ENCODE results near the gene CTDSPL2. TPM values are rescaled to one million over a fixed set of nuclear protein-coding genes. Genes with fewer than 3 reads are reported as not detected.
A peak's percentile ranks its signal among the peaks of the same experiment; 100 is the strongest.

CTDSPL2 gene
- total and polyA plus RNA-seq, 5 donors from 2014 or later, result 41.3 to 81.8 (median 45.7) TPM

DNA sequence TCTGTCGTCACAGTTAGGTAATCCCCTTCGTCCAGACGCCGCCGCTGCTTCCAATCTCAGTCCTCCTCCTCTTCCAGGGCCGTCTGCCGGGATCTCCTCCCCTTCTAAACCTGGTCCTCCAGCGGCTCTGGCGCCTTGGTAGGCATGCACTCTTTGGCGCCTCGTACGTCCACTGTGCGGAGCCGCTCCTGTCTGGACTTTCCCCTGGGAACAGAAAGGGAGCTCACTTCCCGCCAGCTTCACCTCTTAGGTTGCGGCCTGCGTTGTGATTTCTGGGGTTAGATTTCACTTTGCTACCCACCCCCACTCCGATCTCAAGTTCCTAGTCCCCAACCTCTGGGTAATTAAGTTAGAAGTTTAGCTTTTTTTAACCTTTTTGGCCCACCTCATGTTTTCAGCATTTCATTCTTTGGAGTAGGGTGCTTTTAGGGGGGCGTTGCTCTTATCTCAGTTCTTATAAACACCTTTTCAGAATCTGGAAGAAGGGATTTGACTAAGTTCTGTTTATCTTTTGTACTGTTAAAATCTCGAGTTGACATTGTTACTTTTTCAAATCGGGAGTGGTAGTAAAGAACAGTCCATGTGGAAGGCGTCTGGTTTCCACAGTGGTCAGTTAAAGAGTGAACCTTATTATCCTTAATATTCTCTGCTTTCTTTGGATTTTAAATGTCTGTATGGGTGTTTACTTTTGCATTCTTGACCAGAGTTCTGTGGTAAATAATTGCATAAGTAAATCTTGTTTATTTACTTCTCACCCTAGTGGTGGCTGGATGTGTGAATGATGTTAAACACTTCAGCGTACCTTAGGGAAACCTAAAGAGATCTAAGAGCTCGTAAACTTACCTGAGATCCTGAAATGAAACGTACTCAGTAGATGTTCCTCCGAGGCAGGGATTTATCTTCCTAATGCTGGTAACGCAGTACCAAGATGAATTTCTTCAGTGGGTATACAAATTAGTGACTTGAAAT is 611 bp downstream of the CTDSPL2 start:
- Mint-ChIP-seq H3K9me3 (peaks cover 0 to 3% (median 0%) of the 10 kb centered on the region in 7 donors), H3K27me3 (peaks cover 16% of the 10 kb centered on the region), H3K36me3 (peaks cover 5% of the 10 kb centered on the region), H3K27ac (peak overlapping the region; percentile 98 to 99 (median 99)), H3K4me3 (peak overlapping the region; percentile 97 to 100 (median 98)), H3K4me1 (peaks cover 16 to 65% (median 46%) of the 10 kb centered on the region in 4 donors)
- H3K36me3 ChIP-seq (ENCODE audit: control insufficient read depth, insufficient read depth, low read length), result peaks cover 5% of the 10 kb centered on the region
- ATAC-seq (ENCODE audit: low read depth in 2 of 2) (peak; percentile 0 to 3), DNase-seq (peak in 2 of 3 donors; percentile 20 to 58)
- no peaks in the 10 kb centered on the region for H3K27me3 ChIP-seq (ENCODE audit: control insufficient read depth, insufficient read depth, low read length)
- peaks cover 43% of the 10 kb centered on the region for H3K4me1 ChIP-seq (ENCODE audit: control insufficient read depth, insufficient read depth, low read length, poor library complexity, severe bottlenecking)
- H3K9me3 ChIP-seq (ENCODE audit: control insufficient read depth in 2 of 2, low read length in 2 of 2), result no peaks in the 10 kb centered on the region
- peak overlapping the region; percentile 99 for H3K27ac ChIP-seq (ENCODE audit: insufficient read depth, low read length, poor library complexity, severe bottlenecking)
- H3K4me3 ChIP-seq (ENCODE audit: low read depth, low read length), result peak overlapping the region; percentile 99

DNA sequence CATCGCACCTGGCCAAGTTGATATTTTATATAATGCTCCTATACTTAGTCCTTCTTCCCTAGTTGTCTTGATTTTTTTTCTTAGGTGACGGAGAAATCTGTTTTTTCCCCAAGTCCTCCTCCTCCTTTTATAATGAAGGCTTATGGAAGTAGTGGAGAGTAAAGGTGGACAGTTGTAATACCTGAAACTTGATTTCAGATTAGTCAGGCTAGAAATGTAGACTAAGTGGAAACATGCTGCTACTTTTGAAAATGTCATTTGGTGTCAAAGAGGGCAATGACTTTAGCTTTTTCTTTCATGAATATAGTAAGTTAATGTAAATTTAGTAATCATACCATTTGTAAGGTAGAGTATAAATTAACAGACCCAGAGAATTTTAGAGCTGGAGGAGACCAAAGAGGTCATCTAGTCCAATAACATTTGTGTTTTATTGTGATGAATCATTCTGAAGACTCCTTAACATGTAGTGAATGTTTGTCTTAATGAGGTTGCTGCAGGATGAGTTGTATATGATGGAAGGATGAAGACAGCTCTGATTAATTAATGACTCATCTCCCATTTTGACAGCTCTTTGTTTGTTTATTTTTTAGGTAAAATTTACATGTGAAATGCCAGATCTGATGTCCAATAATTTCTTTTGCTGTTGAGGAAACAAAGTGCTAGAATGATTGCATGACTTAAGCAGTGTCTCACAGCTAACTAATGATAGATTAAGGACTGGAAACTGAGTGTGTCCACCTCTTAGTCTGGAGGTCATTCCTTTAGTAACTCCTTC is 8.7 kb downstream of the CTDSPL2 start:
- ATAC-seq (ENCODE audit: low read depth in 2 of 2) (no peak), DNase-seq (no peak)
- Histone ChIP-seq H3K4me1 (ENCODE audit: control insufficient read depth, insufficient read depth, low read length, poor library complexity, severe bottlenecking) (peaks cover 26% of the 10 kb centered on the region), H3K4me3 (ENCODE audit: low read depth, low read length) (no peak overlapping the region), H3K27ac (ENCODE audit: insufficient read depth, low read length, poor library complexity, severe bottlenecking) (no peak overlapping the region), H3K9me3 (ENCODE audit: control insufficient read depth in 2 of 2, low read length in 2 of 2) (no peaks in the 10 kb centered on the region), H3K36me3 (ENCODE audit: control insufficient read depth, insufficient read depth, low read length) (peaks cover 5% of the 10 kb centered on the region), H3K27me3 (ENCODE audit: control insufficient read depth, insufficient read depth, low read length) (no peaks in the 10 kb centered on the region)
- Mint-ChIP-seq H3K4me1 (peaks cover 34 to 63% (median 51%) of the 10 kb centered on the region in 4 donors), H3K4me3 (peak overlapping the region in 3 of 4 donors; percentile 1 to 80 (median 10)), H3K27ac (peak overlapping the region in 1 of 3 donors; percentile 6), H3K9me3 (peaks cover 0 to 3% (median 0%) of the 10 kb centered on the region in 7 donors), H3K27me3 (no peaks in the 10 kb centered on the region), H3K36me3 (peaks cover 17% of the 10 kb centered on the region)

DNA sequence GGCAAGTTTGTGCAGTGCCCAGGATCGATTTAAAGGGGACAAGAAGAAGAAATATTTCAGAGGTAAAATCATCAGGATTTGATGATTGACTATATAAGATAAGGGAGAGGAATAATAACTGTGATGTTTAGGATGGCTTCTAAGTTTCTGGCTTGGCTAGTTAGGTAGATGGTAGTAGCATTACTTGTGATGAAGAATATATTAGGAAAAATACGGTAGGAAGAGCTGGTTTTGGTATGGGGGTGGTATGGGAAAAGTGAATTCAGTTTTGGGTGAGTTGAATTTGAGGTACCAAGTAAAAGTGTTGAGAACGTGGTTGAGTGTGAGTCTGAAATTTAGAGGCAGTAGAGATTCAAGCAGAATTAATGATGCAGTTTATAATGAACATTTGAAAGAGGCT is 11.0 kb downstream of the CTDSPL2 start:
- Histone ChIP-seq H3K4me3 (ENCODE audit: low read depth, low read length) (peak overlapping the region; percentile 15), H3K4me1 (ENCODE audit: control insufficient read depth, insufficient read depth, low read length, poor library complexity, severe bottlenecking) (peaks cover 28% of the 10 kb centered on the region), H3K27ac (ENCODE audit: insufficient read depth, low read length, poor library complexity, severe bottlenecking) (no peak overlapping the region), H3K27me3 (ENCODE audit: control insufficient read depth, insufficient read depth, low read length) (no peaks in the 10 kb centered on the region), H3K36me3 (ENCODE audit: control insufficient read depth, insufficient read depth, low read length) (peaks cover 5% of the 10 kb centered on the region), H3K9me3 (ENCODE audit: control insufficient read depth in 2 of 2, low read length in 2 of 2) (no peaks in the 10 kb centered on the region)
- H3K27ac Mint-ChIP-seq, result peak overlapping the region in 2 of 3 donors; percentile 9 to 69
- DNase-seq, result no peak
- peaks cover 0 to 3% (median 0%) of the 10 kb centered on the region in 7 donors for H3K9me3 Mint-ChIP-seq
- H3K4me3 Mint-ChIP-seq, result peak overlapping the region in 2 of 4 donors; percentile 1
- ATAC-seq (ENCODE audit: low read depth in 2 of 2), result no peak
- H3K27me3 Mint-ChIP-seq, result no peaks in the 10 kb centered on the region
- peaks cover 43 to 63% (median 52%) of the 10 kb centered on the region in 4 donors for H3K4me1 Mint-ChIP-seq
- peaks cover 28% of the 10 kb centered on the region for H3K36me3 Mint-ChIP-seq

DNA sequence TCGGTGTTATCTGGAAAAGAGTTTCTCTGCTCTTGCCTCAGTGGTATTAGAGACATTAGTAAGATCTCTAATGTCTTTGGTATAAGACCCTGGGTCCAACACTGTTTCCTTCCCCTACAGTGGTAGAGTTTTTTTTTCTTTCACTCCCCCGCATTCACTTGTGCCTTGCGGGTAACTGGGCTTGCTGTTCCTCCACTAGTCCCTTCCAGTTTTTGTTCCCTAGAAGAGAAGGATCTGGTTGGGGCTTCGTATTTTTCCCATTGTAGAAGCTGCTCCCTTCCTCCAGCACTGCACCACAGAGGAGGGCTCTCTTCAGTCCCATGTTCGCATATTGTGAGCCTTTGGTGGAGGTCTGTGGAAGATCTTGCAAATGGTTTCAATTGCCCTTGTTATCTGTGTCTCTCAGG is 13.7 kb downstream of the CTDSPL2 start:
- no peak for ATAC-seq (ENCODE audit: low read depth in 2 of 2)
- Mint-ChIP-seq H3K4me1 (peaks cover 39 to 68% (median 48%) of the 10 kb centered on the region in 4 donors), H3K27ac (peak overlapping the region; percentile 42 to 72 (median 52)), H3K9me3 (peaks cover 0 to 3% (median 0%) of the 10 kb centered on the region in 7 donors), H3K4me3 (peak overlapping the region in 2 of 4 donors; percentile 13 to 44), H3K36me3 (peaks cover 24% of the 10 kb centered on the region), H3K27me3 (no peaks in the 10 kb centered on the region)
- Histone ChIP-seq H3K4me1 (ENCODE audit: control insufficient read depth, insufficient read depth, low read length, poor library complexity, severe bottlenecking) (peaks cover 23% of the 10 kb centered on the region), H3K36me3 (ENCODE audit: control insufficient read depth, insufficient read depth, low read length) (peaks cover 5% of the 10 kb centered on the region), H3K27me3 (ENCODE audit: control insufficient read depth, insufficient read depth, low read length) (no peaks in the 10 kb centered on the region), H3K9me3 (ENCODE audit: control insufficient read depth in 2 of 2, low read length in 2 of 2) (no peaks in the 10 kb centered on the region), H3K27ac (ENCODE audit: insufficient read depth, low read length, poor library complexity, severe bottlenecking) (no peak overlapping the region), H3K4me3 (ENCODE audit: low read depth, low read length) (peak overlapping the region; percentile 16)
- DNase-seq, result no peak

DNA sequence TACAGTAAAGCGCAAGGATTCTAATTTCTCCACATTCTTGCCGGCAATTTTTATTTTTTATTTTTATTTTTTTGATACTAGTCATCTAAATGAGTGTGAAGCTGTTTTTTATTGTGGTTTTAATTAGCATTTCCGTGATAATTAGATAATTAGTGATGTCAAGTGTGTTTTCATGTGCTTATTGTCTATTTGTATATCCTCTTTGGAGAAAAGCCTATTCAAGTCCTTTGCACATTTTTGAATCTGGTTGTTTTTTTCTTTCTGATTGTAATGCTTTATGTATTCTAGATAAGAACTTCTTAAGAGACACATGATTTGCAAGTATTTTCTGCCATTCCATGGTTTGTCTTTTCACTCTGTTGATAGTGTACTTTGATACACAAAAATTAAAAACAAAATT is 16.1 kb downstream of the CTDSPL2 start:
- H3K9me3 Mint-ChIP-seq, result peaks cover 0 to 2% (median 0%) of the 10 kb centered on the region in 7 donors
- peaks cover 35% of the 10 kb centered on the region for H3K36me3 Mint-ChIP-seq
- no peaks in the 10 kb centered on the region for H3K27me3 ChIP-seq (ENCODE audit: control insufficient read depth, insufficient read depth, low read length)
- H3K27ac Mint-ChIP-seq, result no peak overlapping the region
- H3K4me3 Mint-ChIP-seq, result no peak overlapping the region
- H3K9me3 ChIP-seq (ENCODE audit: control insufficient read depth in 2 of 2, low read length in 2 of 2), result no peaks in the 10 kb centered on the region
- H3K36me3 ChIP-seq (ENCODE audit: control insufficient read depth, insufficient read depth, low read length), result peaks cover 11% of the 10 kb centered on the region
- H3K27me3 Mint-ChIP-seq, result no peaks in the 10 kb centered on the region
- H3K27ac ChIP-seq (ENCODE audit: insufficient read depth, low read length, poor library complexity, severe bottlenecking), result no peak overlapping the region
- no peak for DNase-seq
- ATAC-seq (ENCODE audit: low read depth in 2 of 2), result no peak
- H3K4me3 ChIP-seq (ENCODE audit: low read depth, low read length), result no peak overlapping the region
- peaks cover 22 to 64% (median 35%) of the 10 kb centered on the region in 4 donors for H3K4me1 Mint-ChIP-seq
- peaks cover 16% of the 10 kb centered on the region for H3K4me1 ChIP-seq (ENCODE audit: control insufficient read depth, insufficient read depth, low read length, poor library complexity, severe bottlenecking)

DNA sequence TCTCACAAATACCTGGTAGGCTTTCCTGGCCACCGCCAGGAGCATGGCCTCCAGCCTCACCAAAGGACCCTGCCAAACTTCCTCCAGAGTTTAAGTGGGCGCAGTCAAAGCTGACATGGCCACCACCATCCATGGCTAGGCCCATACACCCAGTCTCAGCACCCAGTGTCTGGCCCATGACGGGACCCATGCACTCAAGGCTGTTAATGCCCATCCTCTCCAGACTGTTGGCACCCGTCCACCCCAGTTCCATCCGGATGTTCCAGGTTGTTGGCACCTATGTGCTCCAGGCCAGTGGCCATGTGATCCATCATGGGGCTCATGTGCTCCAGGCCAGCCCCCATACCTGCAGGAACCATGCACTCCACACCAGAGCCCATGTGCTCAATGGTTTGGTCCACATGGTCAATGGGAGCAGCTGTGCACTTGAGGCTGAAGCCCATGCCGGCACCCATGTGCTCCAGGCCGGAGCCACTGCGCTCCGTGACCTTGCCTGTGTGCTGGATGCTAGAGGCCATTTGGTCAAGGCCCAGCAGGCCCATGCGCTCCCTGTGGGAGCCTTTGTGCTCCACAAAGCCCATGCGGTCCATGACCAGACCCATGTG is 20.4 kb downstream of the CTDSPL2 start:
- no peaks in the 10 kb centered on the region for H3K27me3 ChIP-seq (ENCODE audit: control insufficient read depth, insufficient read depth, low read length)
- peaks cover 22 to 58% (median 30%) of the 10 kb centered on the region in 4 donors for H3K4me1 Mint-ChIP-seq
- H3K4me3 ChIP-seq (ENCODE audit: low read depth, low read length), result no peak overlapping the region
- H3K4me1 ChIP-seq (ENCODE audit: control insufficient read depth, insufficient read depth, low read length, poor library complexity, severe bottlenecking), result peaks cover 4% of the 10 kb centered on the region
- no peaks in the 10 kb centered on the region for H3K27me3 Mint-ChIP-seq
- peaks cover 0 to 1% (median 0%) of the 10 kb centered on the region in 7 donors for H3K9me3 Mint-ChIP-seq
- DNase-seq (no peak), ATAC-seq (ENCODE audit: low read depth in 2 of 2) (no peak)
- no peaks in the 10 kb centered on the region for H3K9me3 ChIP-seq (ENCODE audit: control insufficient read depth in 2 of 2, low read length in 2 of 2)
- H3K36me3 ChIP-seq (ENCODE audit: control insufficient read depth, insufficient read depth, low read length), result peaks cover 10% of the 10 kb centered on the region
- H3K27ac Mint-ChIP-seq, result no peak overlapping the region
- no peak overlapping the region for H3K27ac ChIP-seq (ENCODE audit: insufficient read depth, low read length, poor library complexity, severe bottlenecking)
- no peak overlapping the region for H3K4me3 Mint-ChIP-seq
- H3K36me3 Mint-ChIP-seq, result peaks cover 21% of the 10 kb centered on the region

DNA sequence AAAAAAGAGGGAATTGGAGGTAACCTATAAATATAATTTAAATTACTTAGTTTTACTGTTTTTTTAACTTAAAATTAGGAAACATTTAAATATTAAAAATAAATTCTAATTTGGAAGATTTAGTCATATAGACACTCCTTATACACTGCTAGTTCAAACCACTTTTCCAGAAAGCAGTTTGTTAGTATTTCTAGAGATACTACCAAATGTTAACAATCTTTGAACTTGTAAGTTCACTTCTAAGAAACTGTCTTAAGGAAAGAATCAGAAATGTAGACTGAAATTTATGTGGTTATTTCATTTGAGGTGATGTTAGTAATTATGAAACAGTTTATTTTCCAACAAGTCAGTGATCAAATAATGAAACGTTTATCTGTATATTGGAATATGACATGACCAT is 22.7 kb downstream of the CTDSPL2 start:
- H3K4me3 ChIP-seq (ENCODE audit: low read depth, low read length), result no peak overlapping the region
- peaks cover 4% of the 10 kb centered on the region for H3K4me1 ChIP-seq (ENCODE audit: control insufficient read depth, insufficient read depth, low read length, poor library complexity, severe bottlenecking)
- Mint-ChIP-seq H3K9me3 (peaks cover 0 to 1% (median 0%) of the 10 kb centered on the region in 7 donors), H3K27ac (no peak overlapping the region), H3K27me3 (no peaks in the 10 kb centered on the region), H3K4me3 (no peak overlapping the region), H3K36me3 (peaks cover 18% of the 10 kb centered on the region), H3K4me1 (peaks cover 22 to 64% (median 37%) of the 10 kb centered on the region in 4 donors)
- ATAC-seq (ENCODE audit: low read depth in 2 of 2), result no peak
- H3K36me3 ChIP-seq (ENCODE audit: control insufficient read depth, insufficient read depth, low read length), result peaks cover 7% of the 10 kb centered on the region
- no peak overlapping the region for H3K27ac ChIP-seq (ENCODE audit: insufficient read depth, low read length, poor library complexity, severe bottlenecking)
- peak in 1 of 3 donors; percentile 16 for DNase-seq
- H3K27me3 ChIP-seq (ENCODE audit: control insufficient read depth, insufficient read depth, low read length), result no peaks in the 10 kb centered on the region
- no peaks in the 10 kb centered on the region for H3K9me3 ChIP-seq (ENCODE audit: control insufficient read depth in 2 of 2, low read length in 2 of 2)

All from CD4-positive, CD25-positive, alpha-beta regulatory T cell (primary cell).